Measurements from ENCODE around the gene ARHGAP4. TPM values are rescaled to one million over a fixed set of nuclear protein-coding genes. Genes with fewer than 3 reads are reported as not detected.

The ARHGAP4 gene
- total and polyA plus RNA-seq, 2 of the 4 experiments (the other 2 are of a cell fraction) = 0.18 to 0.72 TPM

DNA sequence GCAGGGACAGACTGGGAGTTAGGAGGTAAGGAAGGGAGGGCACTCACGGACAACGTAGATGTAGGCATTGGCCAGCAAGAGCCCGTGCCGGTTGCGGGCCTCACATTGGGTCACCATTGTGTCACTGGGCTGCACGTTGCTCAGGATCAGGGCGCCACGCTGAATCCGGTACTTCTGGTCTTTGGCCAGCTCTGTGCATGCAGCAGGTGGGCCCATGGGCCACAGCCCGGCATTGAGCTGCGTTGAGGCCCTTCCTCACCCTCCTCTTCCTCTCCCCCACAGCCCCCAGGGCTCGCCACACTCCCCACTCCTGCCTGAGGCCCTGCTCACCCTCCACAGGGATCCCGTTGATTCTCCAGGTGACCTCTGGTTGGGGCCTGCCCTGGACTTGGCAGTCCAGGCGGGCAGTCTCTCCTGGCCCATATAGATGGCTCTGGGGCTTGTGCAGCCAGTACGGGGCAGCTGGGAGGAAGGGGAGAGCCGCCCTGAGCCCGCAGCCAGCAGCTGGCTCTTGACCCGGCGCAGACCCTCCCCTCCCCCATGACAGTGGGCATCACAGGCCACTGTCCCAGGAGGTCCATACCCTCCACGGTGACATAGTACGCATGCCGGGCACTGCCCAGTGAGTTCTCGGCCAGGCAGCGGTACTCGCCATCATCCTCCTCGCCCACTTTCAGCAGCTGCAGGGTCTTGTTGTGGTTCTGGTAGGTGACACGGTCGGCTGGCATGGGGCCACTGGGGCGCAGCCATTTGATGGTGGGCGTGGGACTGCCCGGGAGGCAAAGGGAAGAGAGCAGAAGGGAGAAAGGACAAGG lies 56.4 kb downstream of the ARHGAP4 start:
- ATAC-seq (ENCODE audit: low read depth) = no peak
- Histone ChIP-seq H2AK5ac (ENCODE audit: low read depth, low read length) (no peak overlapping the region), H2BK20ac (ENCODE audit: low read depth, low read length) (no peak overlapping the region), H2AFZ (replicated peaks; ENCODE audit: low read length, poor library complexity) (no peak overlapping the region), H3K36me3 (ENCODE audit: control insufficient read depth, insufficient read depth, low read length) (no peaks in the 10 kb centered on the region), H3K4ac (ENCODE audit: low read depth, low read length) (no peak overlapping the region), H3K9me1 (ENCODE audit: insufficient read depth, low read length) (no peaks in the 10 kb centered on the region), H4K20me1 (ENCODE audit: insufficient read depth, low read length) (no peaks in the 10 kb centered on the region; the same call in 1 of the 2 replicates), H3K4me3 (ENCODE audit: insufficient read depth, low read depth, low read length) (no peak overlapping the region), H3K27ac (ENCODE audit: insufficient read depth, low read length) (no peak overlapping the region), H3K9ac (ENCODE audit: low read depth, low read length) (no peak overlapping the region), H2BK120ac (ENCODE audit: low read depth, low read length) (no peak overlapping the region), H3K27me3 (ENCODE audit: control insufficient read depth, insufficient read depth, low read length) (peaks cover 18% of the 10 kb centered on the region), H4K5ac (ENCODE audit: low read depth, low read length) (no peak overlapping the region), H2AK9ac (replicated peaks; ENCODE audit: low read depth, low read length, poor library complexity) (no peak overlapping the region), H3K18ac (ENCODE audit: low read depth, low read length) (no peak overlapping the region), H2BK5ac (ENCODE audit: low read depth, low read length, poor library complexity, severe bottlenecking) (no peak overlapping the region), H3K14ac (replicated peaks; ENCODE audit: low read depth, low read length) (no peak overlapping the region), H4K8ac (ENCODE audit: low read depth in 2 of 2, low read length in 2 of 2) (no peak overlapping the region), H3K9me3 (ENCODE audit: control insufficient read depth, insufficient read depth, low read length) (peaks cover 5% of the 10 kb centered on the region), H3K4me1 (ENCODE audit: control insufficient read depth, insufficient read depth, low read length) (no peaks in the 10 kb centered on the region), H3K4me2 (ENCODE audit: low read depth, low read length) (no peak overlapping the region), H2BK15ac (ENCODE audit: low read depth, low read length) (no peak overlapping the region), H4K91ac (ENCODE audit: insufficient read depth, low read depth, low read length) (no peak overlapping the region), H3K56ac (ENCODE audit: extremely low read depth, insufficient read depth, low read length) (no peak overlapping the region), H3K79me1 (ENCODE audit: low read depth in 1 of 2, low read length in 2 of 2) (no peaks in the 10 kb centered on the region), H3K23ac (ENCODE audit: low read depth, low read length) (no peak overlapping the region)
- ChIA-PET CTCF (interaction anchor here (0.6 kb wide), 1 partner anchor 22 kb away, joined by 4 read pairs; no protein-coding TSS in a partner anchor), POLR2A (ENCODE audit: unreplicated experiment) (no interaction called here)
- in situ Hi-C loops (cut with MboI; ENCODE audit: low sequenced_read_pairs) (no loop called here), intact Hi-C loops (cut with micrococcal nuclease) (no loop called here), dilution Hi-C loops (cut with HindIII; ENCODE audit: low sequenced_read_pairs, unreplicated experiment) (no loop called here)
- WGBS, 2 experiments (ENCODE audit: extremely low coverage in 2 of 2, insufficient read length in 1 of 2) = 69% methylated on average over 7 of the region's 31 CpGs; no CpG with 5 or more reads in 1 of the 2 experiments
- DNase-seq = no peak
- no peak for TF ChIP-seq FOS (IDR thresholded peaks at IDR 0.05; ENCODE audit: low read depth, low read length)
- TF ChIP-seq POLR2A (IDR thresholded peaks at IDR 0.05; ENCODE audit: low read depth, low read length) = no peak
- TF ChIP-seq NFE2L2 (IDR thresholded peaks at IDR 0.05; ENCODE audit: low read depth, low read length) = no peak
- TF ChIP-seq SMC3 (IDR thresholded peaks at IDR 0.05; ENCODE audit: low read depth, low read length) = no peak
- no peak for TF ChIP-seq RCOR1 (IDR thresholded peaks at IDR 0.05; ENCODE audit: insufficient replicate concordance, low read length)
- no peak for TF ChIP-seq RAD21 (IDR thresholded peaks at IDR 0.05; ENCODE audit: low read length)
- TF ChIP-seq RFX5 (IDR thresholded peaks at IDR 0.05; ENCODE audit: low read depth, low read length) = no peak
- TF ChIP-seq MXI1 (IDR thresholded peaks at IDR 0.05; ENCODE audit: borderline replicate concordance, low read depth, low read length) = no peak
- no peak for TF ChIP-seq CEBPB (IDR thresholded peaks at IDR 0.05; ENCODE audit: low read depth, low read length)
- no peak for TF ChIP-seq MAFK (IDR thresholded peaks at IDR 0.05; ENCODE audit: low read depth, low read length)
- no peak for TF ChIP-seq ELK1 (IDR thresholded peaks at IDR 0.05; ENCODE audit: borderline replicate concordance, low read depth, low read length)
- no peak for TF ChIP-seq CTCF (conservative IDR thresholded peaks at IDR 0.05; ENCODE audit: low read depth, low read length)
- no TSS peak for BruUV-seq (replicated peaks)

All from IMR-90 (cell line).